Stimulated activated CD4-positive, alpha-beta T cell treated with anti-CD3 and anti-CD28 coated beads, TNF-alpha, amount 100 ng/mL, for 24 hours (primary cell): ENCODE results near the gene POU2F3.

Source experiments
- DNase-seq, 3 experiments: peaks; one replicate each; pipeline ENCODE4 v3.0.0-alpha.2; 2020; ENCODE audit warnings: low read depth in 3 of 3

POU2F3 gene

DNA sequence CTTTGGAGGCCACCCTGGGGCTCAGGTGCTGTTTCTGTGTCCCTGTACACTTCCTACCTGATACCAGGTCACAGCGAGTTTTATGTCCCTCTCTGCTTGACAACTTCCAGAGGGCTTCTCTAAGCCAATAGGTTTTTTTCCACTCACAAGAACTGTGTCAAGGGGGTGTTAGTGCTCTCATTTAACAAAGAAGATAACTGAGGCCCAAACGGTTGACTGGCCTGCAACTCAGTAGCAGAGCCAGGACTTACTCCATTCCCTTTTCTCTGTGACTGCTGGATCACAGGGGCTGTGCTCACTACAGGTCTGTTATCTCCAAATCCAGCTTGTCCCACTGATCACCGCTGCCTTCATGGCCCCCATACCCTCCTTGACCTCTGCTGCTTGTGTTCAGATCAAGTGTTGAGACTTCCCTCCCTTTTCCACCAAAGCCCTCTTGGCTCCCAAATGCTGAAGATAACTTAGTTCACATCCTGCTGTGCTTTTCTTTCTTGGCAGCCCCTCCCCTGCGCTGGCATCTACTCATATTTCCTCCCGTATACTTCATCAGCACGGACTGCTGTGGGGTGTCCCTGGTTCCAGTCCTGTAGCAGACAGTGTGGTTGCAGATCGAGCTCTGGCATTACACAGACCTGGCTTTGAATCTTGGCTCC, 41.3 kb downstream of the POU2F3 start:
- no peak for DNase-seq

DNA sequence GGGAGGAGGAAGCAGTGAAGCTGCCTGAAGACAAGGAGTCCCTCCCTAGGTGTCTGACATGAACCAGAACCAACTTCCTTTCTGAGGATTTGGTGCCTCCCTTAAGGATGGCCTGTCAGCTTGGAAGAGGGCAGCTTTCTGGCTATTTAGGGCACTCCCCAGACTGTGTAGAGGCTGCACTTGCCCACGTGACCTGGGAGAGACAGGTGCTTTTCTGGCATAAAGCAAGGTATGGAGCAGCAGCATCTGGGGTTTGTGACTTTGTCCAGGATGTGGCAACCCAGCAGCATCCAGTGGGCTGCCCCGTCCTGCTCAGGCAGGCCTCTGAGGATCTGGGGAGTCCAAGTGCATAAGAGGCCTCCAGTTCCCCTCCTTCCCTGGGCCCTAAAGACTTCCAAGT, 43.2 kb downstream of the POU2F3 start:
- no peak for DNase-seq

DNA sequence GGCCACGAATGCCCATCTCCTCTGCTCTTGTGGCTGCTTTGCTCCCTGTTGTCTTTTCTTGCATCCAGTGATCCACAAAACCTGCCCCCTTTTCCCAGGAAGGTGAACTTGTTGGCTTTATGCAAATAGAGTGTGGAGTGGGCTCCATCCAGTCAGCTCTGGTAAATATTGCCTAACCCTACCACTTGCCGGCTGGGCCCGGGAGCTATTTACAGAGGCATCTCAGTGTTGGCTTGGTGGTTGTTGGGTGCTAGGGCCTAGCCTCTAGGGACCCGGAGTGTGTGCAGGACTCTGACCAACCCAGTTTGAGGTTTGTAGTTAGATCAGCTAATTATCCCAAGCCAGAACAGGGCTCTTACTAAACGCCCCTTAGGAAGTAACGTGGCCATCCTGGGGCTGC, 44.3 kb downstream of the POU2F3 start:
- DNase-seq, result no peak

DNA sequence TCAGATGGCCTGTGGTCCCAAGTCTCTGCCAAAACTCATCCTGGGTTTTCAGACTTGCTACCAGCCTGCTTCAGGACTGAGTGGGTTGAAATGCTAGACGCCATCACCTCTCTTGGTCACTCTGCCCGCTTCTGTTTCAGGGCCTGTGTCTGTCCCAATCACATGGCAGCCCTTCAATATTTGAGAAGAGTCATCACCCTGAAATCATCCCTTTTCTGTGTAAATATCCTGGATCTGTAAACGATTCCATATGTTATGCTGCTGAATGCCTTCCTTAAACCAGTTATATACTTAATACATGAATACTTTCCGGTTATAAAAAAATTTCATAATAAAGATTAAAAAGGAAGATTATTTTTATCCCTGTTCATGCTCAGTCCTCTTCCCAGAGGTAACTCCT, 45.3 kb downstream of the POU2F3 start:
- DNase-seq, result no peak

DNA sequence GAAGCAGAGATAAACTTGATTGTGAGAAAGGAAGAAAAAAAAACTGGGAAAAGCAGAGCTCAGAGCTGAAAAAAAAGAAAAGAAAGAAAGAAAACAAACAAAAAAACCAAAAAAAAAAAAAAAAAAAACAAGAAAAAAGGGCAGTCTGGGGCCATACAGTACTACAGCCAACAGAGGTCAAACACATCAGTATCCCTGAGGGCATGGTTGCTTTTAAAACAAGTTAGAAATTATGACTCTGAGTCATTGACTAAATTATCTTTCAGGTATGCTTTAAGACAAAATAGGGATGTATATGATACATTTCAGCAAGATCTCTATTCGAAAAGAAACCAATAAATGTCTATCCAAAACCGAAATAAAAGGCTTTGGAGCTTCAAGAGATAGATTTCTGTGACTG, 48.1 kb downstream of the POU2F3 start:
- no peak for DNase-seq

DNA sequence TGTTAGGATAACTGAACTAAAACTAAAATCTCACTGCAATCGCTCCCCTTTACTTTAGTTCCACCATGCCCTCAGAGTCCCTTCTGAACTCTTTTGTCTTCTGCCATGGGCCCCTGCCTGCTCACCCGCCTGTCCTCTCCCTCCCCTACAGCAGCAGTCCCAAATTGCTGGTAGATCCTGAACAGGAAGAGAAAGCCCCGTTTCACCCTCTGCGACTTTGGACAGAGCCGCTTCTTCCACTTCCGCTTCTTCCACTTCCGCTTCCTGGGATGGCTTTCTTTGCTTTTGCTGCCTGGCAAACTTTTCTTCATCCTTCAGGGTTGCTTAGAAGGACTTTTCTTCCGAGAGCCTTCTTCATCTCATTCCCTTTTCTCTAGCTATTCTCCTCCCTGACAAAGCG, 49.5 kb downstream of the POU2F3 start:
- DNase-seq, result no peak

DNA sequence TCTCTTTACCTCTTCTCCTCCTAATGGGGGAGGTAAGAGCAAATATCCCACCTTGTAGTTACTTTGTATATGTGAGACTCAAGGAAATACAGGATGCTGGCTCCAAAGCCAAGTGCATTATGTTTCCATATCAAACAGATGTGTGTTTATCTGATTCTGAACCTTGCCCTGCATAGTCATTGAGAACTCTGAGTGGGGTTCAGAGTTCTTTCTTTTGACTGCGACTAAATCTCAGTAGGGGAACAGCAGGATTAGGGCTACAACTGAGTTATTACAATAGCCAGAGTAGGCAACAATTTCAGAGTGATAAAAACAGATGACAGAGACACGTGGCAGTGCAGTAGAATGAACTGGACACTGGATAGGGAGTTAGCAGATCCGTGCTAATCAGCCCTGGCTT, 51.0 kb downstream of the POU2F3 start:
- no peak for DNase-seq

DNA sequence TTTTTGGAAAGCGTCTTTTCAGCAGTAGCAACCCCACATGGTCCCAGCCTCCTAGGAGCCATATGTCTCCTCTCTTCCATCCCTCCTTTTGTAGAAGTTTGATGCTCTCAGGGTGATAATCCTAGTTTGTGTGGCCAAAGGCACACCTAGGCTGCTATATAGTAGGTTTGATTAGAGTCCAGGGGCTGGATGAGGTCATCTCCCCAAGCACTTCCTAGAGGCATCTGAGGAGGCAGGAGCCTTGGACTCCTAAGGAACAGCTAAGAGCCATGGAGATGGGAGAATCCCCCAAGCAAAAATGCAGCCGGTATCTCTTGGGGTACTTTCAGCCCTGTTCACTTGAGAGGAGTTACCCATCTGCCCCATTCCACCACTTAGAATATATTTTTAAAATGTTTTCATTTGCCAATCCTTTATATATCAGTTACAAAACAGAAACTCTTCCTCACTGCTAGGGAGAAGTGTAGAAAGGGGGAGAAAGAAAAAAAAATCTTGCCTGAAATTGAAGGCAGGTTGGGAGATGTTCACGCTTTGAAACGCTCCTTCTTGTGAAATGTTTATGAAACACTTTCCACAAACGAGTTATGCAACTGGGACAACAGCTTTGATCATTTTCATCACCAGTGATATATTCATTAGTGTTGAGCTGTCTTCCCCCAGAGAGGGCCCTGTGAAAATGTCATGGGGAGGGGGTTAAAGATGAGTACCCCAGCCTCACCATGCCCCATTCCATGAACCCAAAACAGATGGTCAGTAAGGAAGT, 53.3 kb downstream of the POU2F3 start:
- no peak for DNase-seq

DNA sequence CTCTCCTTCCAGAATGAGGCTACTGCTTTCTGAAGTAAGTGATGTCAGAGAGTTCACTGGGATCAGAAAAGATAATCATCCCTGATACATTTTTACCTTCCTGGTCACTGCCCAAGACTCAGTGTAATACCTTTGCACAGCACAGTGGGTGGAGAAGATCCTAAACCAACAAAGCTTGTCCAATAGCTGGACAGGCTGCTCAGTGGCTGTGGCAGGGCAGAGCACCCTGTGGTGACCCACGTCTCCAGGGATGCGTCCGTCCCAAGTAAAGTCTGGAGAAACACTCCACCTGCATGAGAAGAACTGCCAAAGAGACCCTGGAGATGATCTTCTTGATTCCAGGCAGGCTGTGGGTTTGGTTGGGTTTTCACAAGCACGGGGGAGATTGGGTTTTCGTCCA, 54.2 kb downstream of the POU2F3 start:
- no peak for DNase-seq

DNA sequence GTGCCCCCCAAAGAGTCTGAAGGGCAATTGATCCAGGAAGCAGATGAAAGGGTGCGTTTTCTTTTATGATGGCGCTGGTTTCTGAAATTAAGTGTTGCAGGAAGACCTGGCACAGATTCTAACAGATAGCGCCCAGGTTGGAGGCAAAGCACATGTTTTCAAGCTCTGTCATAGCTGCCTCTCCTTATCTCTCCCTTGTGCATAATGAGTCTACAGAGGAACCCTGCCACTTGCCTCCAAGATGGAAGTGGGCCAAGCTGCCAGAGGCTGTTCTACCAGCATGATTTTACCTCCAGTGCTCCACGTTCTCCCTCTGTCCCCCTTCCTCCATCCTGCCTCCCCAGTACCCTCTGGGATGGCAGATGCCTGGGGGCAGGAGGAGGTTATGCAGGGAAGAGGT, 55.2 kb downstream of the POU2F3 start:
- no peak for DNase-seq

DNA sequence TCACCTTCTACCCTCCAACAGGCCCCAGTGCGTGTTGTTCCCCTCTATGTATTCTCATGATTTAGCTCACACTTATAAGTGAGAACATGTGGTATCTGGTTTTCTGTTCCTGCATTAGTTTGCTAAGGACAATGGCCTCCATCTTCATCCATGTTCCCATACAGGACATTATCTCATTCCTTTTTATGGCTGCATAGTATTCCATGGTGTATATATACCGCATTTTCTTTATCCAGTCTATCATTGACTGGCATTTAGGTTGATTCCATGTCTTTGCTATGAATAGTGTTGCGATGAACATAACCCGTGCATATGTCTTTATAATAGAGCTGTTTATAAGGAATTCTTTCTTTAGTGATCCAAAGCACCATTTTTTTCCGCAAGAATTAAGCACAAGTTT, 56.6 kb downstream of the POU2F3 start:
- DNase-seq, result no peak

DNA sequence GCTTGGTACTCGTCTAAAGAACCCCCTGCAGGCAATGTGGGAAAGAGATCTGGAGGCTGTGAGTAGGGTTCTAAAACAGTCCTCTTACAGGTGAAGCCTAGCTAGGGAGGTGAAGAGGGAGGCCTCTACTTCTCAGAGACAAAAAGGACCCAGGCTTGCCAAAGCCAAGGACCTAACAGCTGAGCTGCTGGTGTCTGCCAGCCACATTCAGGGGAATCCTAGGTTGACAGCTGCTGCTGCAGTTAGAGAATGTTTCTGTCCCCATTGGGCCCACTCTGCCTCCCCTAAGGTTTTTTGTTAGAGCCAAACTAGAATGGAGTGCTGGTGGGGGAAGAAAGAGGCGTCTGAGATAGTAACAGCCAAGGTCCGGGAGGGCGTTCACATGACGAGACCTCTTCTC, 58.5 kb downstream of the POU2F3 start:
- no peak for DNase-seq

DNA sequence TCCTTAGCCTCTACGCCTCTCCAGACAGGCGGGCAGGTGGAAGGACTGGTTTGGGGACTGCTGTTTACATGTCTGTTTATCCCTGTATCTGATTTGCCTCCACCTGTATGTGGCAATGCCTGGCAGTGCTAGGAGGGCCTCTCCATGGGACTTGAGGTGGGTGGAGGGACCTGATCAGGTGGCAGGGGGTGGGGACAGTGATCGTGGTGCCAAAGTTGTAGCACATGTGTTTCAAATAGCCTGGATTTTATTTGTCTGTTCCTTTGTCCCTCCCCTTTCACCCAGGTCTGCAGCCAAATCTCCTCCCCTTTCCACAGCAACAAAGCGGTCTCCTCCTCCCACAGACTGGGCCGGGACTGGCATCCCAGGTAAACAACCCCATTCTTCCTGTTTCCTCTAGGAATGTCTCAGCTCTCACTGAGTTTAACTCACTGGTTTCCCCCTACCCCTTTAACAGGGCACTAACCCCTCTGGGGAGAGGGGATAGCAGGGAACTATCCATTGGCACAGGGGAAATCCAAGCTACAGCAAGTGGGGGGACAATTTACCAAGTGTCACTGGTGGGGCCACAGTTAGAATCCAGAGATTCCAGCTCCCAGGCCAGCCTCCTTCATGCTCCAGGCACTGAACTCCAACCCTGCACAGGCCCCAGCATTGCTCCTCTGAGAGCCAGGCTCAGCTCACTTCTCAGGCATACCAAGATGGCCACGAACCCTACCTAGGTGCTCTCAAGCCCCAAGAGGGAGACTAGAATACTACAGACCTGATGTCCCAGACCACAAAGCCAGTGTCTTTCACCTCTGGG, 62.3 kb downstream of the POU2F3 start:
- DNase-seq, result no peak

DNA sequence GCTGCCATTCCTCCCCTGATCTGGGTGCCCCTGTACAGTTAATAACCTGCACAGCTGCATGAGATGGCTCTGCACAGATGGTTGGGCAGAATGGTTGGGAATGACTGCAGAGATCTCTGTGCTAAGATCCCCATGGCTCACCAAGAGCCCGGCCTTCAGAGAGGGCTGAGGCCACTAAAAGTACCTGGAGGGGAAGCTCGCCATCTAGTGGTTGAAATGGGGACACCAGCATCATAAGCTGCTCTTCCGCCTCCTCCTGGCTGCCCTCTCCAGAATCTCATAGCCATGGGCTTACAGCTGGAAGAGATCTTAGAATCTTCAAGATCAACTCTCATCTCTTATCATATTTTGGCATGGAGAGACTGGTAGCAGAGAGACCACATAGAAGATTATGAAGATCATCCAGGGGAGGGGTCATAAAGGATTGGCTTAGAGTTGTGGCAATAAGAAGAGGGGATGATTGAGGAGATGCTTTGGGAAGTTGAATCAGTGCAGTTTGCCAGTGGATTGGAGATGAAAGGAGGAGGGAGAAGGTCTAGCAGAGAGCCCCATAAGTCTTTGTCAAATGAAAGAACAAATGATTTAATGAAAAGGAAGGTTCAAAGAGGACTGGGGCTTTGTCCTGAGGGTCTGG, 63.2 kb downstream of the POU2F3 start:
- DNase-seq, result peak; percentile 13 to 51 (median 39)

DNA sequence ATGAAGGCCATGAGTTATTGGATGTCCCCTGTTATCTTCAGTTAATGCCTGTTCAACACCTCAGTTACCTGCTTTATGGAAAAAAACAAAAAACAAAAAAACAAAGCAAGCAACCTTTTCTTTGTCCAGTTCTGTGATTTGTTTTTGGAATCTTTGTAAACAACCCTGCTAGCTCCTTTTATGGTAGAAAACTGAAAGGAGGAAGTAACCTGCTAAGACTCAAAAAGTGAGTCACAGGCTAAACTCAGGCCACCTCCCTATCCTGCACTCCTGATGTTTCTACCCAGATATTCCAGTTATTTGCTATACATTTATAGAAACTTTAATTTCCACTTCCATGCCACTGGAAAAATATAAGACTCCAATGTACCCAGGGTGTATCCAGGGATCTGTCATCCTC, 64.6 kb downstream of the POU2F3 start:
- no peak for DNase-seq

DNA sequence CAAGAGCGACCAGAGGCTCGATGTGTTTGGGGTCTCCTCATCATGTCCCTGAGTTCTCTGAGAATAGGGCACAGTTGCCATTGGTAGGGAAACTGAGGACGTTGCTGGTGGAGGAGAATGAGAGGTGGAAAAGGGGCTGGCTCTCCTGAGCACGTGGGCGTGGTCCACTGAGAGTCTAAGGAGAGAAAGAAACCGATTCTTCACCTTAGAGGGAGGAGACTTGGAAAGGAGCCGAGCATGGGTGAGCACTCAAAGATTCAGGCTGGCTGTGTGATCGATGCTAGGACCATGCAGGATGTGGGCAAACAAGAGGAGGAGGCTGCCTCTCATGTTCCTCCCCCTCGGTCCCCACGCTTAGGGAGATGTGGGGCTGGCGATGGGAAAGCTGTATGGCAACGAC, 65.3 kb downstream of the POU2F3 start:
- DNase-seq, result no peak

DNA sequence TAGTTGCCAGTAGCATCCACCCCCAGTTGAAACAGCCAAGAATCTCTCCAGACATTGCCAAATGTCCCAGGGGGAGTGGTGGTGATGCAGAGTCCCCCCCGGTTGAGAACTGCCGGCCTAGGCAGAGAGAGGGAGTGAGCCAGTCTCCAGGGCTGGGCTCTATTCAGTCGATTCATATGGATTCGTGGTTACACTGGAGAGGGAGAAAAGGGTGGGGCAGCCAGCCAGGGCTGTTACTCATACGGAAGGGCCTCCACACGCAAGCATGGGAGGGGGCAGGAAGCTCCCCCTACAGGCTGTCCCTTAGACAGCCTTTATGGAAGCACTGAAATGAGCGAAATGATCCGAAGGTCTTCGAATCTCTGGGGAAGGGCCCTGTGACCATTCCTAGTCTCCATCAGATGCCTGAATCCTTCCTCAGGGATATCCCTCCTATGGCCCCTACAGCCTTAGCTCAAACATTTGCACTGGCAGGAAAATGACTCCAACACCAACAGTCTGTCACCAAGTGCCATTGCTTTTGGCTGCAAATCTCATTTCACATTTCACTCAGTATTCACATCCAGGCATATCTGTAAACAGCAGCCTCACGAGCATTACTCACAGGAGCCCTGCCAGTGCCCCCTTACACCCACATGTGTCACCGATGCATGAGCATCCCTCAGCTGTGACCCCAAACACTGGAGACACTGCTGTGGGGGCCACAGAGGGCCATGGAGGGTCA, 66.7 kb downstream of the POU2F3 start:
- no peak for DNase-seq

DNA sequence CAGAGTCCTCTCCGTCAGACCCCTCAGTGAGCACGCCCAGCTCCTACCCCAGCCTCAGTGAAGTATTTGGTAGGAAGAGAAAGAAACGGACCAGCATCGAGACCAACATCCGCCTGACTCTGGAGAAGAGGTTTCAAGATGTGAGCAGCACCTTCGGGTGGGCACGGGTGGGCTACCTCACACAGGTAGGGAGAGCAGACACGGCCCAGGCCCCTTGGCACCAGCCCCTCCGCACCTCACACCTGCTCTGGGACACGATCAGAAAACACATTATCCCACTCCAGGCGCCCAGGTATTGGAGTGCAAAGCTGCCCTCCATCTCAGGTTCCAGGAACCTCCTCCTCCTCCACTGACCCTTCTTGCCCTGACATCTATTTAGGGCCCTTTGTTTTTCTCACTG, 67.5 kb downstream of the POU2F3 start:
- DNase-seq, result no peak

DNA sequence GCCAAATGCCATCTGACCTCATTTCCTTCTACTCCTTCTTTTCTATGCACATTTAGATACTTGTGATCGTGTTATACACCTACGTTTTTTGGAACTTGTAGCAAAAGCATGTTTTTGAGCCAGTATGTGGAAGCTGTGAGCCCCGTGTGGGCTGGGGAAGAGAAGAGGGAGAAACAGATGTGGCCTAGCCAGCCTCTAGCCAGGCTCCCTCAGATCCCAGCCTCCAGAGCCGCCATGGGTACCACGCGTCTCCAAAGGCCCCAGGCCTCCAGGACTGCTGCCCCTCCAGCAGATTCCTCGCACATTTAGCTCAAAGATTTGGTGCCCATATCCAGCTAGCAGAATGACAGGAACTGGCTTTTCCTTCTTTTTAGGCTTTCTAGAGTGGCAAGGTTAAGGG, 68.1 kb downstream of the POU2F3 start:
- no peak for DNase-seq

DNA sequence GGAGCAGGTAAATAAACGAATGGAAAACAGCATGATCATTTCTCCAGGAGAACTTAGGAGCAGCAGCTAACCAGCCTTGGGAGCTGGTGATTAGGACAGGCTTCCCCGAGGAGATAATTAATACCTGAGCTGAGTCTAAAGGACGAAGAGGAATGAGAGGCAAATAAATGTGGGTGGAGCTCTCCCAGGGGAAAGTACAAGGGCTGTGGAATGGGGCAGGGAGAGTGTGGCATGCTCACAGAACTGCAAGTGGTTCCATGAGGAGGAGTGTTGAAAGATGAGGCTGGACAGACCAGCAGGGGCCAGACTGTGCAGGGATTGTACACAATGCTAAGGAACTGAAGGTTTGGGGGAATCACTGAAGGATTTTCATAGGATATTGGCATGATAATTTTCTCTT, 70.9 kb downstream of the POU2F3 start:
- no peak for DNase-seq

DNA sequence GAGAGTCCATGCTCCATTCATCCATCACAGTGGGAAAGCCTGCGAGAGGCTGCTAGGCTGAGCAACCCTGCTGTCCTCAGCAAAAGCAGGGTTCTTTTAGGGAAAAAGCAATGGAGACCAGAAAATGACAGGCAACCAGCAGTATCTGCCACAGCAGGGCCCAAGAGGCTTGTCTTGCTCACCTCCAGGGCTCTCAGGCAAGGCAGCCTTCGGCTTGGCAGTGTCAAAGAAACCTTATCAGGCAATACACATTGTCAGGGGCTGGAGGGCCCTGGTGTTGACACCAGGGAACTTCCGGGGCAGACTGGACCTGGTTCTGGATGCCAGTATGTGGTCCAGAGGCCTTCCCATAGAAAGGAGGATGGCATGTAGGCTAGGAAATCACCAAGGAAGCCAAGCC, 74.9 kb downstream of the POU2F3 start:
- no peak for DNase-seq
